ENCODE measurements around the gene PCNX1. TPM values are rescaled to one million over a fixed set of nuclear protein-coding genes. Genes with fewer than 3 reads are reported as not detected.

The PCNX1 gene
- total RNA-seq, 1 donor from 2014 or later = 80.0 TPM

DNA sequence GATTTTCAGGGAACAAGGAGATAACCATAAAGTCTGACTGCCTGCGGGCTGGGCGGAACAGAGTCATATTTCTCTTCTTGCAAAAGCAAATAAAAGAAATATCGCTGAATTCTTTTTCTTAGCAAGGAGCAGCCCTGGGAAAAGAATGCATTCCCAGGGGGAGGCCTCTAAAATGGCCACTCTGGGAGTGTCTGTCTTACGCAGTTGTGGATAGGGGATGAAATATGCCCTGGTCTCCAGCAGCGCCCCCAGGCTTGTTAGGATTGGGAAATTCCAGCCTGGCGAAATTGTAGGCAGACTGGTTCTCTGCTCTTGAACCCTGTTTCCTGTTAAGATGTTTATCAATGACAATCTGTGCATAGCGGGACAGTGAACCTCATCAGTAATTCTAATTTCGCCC, 40.5 kb downstream of the PCNX1 start:
- intact Hi-C loops (cut with micrococcal nuclease) = no loop called here

DNA sequence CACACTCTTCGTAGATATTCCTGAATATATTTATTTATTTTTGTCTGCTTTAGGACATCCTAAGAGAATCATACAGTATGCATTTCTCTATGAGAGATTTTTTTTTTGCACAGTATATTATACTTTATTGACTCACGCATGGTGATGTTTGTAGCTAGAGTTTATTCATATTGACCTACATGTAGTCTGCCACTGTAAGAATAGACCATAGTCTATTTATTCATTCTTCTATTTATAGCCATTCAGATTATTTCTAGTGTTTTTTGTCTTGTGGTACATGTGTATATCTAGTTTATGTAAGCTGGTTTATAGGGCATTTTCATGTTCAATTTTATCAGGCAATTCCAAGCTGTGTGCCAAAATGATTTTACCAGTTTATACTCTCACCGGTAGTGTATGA, 45.2 kb downstream of the PCNX1 start:
- intact Hi-C loops (cut with micrococcal nuclease) = no loop called here

DNA sequence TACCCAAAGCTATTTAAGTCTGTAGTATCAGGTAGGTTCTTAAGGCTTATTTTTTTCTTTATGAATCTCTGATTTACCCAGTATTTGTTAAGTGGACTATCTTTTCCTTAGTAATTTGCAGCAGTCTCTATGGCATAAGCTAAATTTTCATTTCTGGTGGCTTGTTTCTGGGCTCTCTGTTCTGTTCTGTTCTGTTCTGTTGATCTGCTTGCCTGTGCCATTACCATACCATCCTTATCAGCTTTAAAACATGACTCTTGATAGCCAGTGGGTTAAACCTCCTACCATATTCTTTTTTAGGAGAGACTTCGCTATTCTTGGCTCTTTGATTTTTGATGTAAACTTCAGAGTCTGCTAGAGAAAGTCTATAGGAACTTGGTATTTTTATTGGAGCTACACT, 46.8 kb downstream of the PCNX1 start:
- intact Hi-C loops (cut with micrococcal nuclease) = loop anchor here (2.0 kb wide), 1 partner anchor 19 kb away; no protein-coding TSS in a partner anchor

DNA sequence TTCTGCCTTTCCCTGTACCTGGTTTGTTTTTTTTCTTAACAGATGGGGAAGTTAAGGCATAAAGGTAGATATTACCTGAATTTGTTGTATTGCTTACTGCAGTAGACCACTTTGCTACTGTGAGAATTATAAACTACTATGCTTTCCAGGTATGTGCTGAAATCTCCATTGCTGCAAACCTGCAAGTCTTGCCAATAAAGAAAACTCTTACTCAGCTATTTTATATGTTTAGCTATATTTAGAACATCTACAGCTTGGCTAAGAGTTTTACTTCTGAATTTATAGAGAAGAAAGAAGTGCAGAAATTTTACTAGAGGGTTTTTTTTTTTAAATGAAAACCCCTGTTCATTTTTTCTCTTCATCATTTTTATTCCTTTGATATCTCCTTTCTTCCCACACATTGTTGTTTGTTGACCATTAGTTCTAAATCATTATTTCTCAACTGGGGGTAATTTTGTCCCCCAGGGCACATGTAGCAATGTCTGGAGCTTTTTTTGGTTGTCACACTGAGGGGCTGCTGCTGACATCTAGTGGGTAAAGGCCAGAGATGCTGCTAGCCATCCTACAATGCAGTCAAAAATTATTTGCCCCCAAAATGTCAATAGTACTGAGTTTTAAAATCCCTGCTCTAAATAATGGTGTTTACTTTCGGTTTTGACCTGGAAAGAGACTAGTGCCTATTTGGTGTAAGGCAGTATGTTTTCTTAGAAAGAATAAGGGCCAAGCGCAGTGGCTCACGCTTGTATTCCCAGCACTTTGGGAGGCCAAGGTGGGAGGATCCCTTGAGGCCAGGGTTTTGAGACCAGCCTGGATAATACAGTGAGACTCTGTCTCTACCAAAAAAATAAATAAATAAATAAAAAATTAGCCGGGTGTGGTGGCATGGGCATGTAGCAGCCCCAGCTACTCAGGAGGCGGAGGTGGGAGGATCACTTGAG, 48.6 kb downstream of the PCNX1 start:
- intact Hi-C loops (cut with micrococcal nuclease) = loop anchor here (1.0 to 2.0 kb wide), 4 partner anchors 21 to 139 kb away; partner anchors contain the start of gene PCNX1

DNA sequence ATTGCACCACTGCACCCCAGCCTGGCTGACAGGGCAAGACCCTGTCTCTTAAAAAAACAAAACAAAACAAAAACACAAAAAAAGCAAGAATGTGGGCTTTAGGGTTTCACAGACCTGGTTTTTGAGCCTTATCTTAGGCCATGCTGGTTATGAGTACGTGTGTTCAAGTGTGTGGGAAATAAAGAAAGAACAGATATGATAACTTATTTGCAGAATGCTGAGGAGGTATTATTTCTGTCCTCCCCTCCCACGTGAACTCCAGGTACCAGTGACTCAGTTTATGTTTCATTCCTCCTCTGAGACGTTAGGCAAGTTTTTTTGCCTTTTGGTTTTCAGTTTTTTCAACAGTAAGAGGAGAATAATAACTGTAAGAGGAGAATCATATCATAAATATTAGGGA, 49.3 kb downstream of the PCNX1 start:
- intact Hi-C loops (cut with micrococcal nuclease) = loop anchor here (1.0 kb wide), 3 partner anchors 49 to 139 kb away; partner anchors contain the start of gene PCNX1

DNA sequence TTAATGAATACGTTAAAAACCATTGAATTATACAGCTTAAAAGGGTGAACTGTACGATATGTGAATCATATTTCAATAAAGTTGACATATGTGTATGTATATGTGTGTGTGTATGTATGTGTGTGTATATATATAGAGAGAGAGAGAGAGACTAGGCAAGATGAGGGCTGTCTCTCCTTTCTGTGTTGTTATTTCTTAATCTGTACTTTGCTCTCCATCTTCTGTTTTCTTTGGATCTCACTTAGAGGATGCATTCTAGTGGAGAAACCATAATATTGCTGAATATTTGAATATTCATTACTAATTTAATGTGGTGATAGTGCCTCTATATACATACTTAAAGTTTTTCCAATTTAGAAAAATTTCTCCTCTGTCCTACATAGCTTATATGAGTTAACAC, 50.5 kb downstream of the PCNX1 start:
- intact Hi-C loops (cut with micrococcal nuclease) = no loop called here

DNA sequence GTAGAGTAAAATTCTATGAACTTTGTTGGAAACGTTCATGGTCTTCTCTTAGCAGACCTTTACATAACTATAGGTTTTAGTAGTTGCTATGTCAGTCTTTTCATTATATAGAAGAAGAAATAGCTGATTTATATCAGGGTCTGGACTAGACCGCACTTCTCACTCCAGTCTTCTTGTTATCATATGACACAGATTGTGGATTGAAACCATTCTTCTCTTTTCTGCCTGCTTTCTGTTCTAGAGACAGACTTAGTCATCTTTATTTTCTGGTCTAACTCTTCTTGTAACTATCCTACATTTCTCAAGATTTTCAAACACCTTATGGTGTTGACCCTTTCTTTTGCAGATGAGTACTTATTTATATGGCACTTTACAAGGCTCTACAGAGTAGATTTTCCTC, 55.7 kb downstream of the PCNX1 start:
- intact Hi-C loops (cut with micrococcal nuclease) = no loop called here

DNA sequence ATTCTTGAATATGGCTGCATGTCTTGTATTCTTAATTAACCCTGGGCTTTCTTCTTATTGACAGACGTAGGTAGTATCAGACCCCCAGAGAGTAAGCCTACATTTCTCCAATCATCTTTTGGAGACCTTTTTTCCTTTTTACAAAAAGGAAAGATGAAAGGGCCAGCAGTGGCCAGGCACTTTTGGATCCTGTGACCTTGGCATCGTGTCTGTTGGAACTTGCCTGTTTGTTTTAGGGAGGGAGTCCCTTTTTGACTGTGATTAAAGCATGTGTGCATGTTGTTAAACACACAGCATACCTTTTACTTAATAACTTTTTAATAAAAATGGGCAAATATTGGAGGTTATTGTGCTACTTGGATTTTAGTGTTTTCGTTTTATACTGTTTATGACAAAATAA, 57.2 kb downstream of the PCNX1 start:
- intact Hi-C loops (cut with micrococcal nuclease) = no loop called here

DNA sequence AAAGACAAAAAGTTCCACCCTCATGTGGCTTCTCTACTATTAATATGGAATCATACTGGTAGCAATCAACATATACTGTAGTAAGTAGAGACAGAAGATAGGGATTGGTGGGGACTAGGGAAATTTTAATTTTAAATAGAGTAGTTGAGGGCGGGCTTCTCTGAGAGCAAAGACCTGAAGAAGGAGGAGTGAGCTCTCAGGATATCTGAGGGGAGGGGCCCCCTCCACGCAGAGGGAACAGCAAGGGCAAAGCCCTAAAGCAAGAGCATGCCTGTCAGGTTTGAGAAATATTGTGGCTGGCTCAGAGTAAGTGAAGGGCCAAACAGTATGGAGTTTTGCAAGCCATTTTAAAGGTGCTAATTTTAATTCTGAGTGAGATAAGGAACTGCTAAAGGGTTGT, 64.3 kb downstream of the PCNX1 start:
- intact Hi-C loops (cut with micrococcal nuclease) = loop anchor here (5.0 kb wide), 3 partner anchors 259 to 369 kb away; partner anchors contain the start of genes MED6 and TTC9

DNA sequence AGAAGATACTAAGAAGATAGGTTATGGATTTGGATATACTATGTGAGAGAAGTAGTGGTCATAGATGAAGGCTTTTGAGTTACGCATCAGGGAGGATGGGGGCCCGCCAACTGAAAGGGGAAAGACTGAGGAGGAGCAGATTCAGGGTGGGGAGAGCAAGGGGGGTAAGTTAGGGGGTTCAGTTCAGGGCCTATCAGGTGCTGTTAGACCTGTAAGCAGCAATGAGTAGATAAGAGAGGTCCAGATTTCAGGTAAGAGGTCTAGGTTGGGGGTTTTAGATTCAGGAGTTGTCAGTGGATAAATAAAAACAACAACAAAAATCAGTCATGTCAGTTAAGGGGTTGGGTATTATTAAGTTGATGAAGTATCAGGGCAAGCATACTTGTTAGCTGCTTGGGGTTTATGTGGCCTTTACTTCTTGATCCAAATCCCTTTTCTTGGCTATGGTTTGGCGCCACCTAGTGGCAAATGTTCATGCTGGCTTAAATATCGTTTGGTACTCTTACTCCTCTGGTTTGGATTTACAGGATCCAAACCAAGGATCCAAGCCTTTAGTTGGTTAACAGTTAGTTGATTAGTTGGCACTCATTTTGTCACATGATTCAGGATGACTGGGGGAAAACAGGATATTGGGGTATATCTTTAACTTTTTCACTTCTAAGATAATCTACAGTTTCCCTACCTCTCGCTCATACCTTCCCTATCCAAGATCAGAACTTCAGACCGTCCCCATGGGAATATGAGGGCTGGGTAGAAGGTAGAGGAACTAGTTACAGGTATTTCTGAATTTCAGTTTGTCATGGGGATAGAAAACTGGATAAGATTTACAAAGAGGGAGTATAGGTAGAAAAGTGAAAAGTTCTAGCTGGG, 65.1 kb downstream of the PCNX1 start:
- intact Hi-C loops (cut with micrococcal nuclease) = loop anchor here (1.0 to 5.0 kb wide), 8 partner anchors 65 to 370 kb away; partner anchors contain the start of genes MAP3K9, MED6, PCNX1 and TTC9

DNA sequence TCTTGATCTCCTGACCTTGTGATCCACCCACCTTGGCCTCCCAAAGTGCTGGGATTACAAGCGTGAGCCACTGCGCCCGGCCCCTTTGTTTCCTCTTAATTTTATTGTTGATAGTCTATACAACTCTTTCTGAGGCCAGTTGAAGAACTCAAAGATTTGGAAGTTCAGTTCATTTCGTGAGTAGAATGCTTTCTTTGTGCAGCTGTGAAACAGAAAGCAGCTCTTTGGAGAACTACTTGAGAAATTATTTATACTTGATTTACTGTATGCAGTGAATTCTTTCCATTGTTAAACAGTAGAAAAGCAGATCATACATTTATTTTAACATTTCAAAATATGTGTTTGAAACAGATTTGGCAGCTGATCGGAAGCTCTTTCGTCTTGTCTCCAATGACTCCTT, 69.3 kb downstream of the PCNX1 start:
- intact Hi-C loops (cut with micrococcal nuclease) = no loop called here

DNA sequence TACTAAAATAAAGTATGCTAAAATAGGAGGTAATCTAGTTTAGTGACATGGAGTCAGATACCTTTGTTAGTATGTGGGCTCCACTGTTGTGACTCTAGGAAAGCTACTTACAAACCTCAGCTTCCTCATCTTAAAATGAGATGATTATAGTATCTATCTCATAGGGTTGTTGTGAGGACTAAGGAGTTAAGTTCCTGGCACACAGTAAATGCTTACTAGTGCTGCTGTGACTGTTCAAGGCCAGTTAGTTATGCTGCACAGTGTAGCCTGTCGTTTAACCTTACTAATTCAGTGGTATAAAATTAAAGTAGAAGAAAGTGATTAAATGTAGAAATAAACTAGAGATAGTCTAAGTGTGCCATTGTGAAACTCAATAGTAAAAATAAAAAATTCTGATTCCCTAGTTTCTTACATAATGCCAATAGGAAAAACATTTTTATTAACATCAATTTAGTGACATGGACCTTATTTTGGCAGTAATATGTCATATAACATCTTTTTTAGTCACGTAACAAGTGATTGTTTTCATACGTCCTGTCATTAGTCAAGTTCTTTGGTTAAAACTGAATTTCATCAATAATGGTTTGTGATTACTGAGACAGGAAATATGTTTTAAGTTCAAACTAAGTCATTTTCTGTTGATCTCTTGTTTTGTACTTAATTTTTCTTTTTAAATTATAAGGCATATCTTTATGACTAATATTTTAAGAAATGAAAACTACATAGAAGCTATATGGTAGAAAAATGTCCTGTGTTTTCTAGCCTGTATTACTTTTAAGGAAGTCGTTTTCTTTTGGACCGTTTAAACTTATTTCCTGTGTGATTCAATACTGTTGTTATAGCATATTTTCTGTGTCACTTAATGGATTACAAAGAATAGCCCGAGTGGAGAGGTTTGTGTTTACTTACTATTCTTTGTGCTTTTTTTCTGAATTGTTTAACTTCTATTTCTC, 74.0 kb downstream of the PCNX1 start:
- intact Hi-C loops (cut with micrococcal nuclease) = no loop called here

DNA sequence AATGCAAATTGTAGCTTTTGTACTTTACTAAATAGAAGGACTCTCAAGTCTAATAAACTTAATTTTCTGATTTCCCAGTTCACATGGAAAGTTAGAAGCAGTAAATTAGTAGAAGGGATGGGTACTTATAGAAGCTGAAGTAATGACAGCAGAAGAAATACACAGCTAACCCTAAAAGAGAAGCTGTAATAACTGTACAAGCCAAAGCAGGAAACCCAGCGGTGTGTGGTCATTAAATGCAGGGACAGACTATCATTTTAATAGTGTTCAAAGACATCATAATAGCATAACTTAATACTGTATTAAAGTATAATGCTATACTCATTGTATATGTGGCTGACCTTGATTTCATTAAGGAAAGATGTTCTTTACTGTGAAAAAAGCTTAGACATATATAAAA, 74.9 kb downstream of the PCNX1 start:
- intact Hi-C loops (cut with micrococcal nuclease) = no loop called here

DNA sequence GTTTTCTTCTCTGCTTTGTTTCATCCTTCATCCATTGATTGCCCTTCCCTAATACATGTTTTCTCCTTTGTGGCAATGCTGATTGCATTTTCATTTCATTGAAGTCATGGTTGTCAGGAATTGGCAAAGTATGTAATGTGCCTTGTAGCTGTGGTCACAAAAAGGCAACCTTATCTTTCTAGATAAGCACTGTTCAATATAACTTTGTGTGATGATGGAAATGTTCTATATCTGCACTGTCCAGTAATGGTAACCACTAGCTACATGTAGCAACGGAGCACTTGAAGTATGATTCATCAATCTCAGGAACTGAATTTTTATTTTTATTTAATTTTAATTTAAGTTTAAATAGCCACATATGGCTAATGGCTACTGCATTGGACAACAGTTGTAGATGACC, 79.8 kb downstream of the PCNX1 start:
- intact Hi-C loops (cut with micrococcal nuclease) = no loop called here

DNA sequence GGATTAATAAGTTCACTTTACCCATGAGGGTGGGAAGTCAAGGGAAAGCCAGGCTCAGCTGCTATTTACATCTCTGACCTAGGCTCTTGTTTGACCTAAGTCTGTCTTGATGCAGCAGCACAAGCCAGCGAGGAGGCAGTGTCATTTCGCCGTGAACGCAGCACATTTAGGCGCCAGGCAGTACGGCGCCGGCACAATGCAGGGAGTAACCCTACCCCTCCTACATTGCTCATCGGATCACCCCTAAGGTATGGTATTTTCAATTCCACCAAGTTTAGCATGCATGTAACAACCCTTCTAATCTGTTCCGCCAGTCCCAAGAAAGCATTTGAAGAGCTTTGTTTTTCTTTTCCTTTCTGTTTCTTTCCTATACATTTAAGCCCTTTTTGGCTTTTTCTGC, 81.2 kb downstream of the PCNX1 start:
- intact Hi-C loops (cut with micrococcal nuclease) = no loop called here

DNA sequence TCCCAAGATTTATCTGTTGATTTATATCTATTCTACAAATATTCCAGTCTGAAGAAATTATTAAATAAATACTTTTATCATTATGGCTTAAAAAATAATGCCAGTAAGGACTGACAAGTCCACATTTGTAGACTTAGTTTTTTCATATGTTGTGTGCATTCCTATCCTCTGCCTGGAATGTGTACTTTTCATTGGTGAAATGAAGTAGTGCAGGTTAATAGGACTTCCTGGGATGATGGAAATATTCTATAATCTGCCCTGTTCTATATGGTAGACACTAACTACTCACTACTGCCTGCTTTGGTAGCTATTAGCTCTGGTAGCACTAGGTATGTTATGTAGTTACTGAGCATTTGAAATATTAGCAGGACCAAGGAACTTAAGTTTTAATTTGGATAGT, 86.7 kb downstream of the PCNX1 start:
- intact Hi-C loops (cut with micrococcal nuclease) = no loop called here

DNA sequence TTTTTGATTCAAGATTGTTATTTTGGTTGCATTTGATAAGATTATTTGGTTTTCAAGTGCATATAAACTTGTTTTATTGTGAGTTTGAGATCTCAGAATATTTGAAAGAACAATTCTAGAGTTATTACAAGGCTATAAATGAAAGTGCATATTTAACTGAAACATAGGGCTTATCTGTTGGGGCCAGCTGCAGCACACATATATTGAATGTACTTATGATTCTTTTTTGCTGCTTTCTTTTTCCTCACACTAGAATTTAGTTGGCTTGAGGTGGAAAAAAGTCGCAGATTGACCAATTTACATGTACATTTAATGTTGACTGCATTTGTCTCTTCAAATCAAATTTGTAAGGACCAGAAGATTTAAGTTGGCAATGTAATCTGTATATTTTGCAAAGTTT, 88.0 kb downstream of the PCNX1 start:
- intact Hi-C loops (cut with micrococcal nuclease) = no loop called here

DNA sequence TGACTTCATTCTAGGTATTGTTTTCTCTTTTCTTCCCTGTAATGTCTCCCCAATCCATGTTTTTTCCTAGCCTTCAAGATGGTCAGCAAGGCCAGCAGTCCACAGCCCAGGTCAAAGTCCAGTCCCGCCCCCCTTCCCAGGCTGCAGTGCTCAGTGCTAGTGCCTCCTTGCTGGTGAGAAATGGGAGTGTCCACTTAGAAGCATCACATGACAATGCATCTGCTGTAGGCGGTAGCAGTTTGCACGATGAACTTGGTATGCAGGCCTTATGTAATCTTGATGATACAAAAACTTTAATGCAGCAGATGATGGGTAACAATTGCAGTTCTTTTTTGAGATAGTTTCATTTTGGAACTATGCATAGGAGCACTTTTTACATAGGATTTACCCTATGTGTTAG, 88.4 kb downstream of the PCNX1 start:
- intact Hi-C loops (cut with micrococcal nuclease) = no loop called here

DNA sequence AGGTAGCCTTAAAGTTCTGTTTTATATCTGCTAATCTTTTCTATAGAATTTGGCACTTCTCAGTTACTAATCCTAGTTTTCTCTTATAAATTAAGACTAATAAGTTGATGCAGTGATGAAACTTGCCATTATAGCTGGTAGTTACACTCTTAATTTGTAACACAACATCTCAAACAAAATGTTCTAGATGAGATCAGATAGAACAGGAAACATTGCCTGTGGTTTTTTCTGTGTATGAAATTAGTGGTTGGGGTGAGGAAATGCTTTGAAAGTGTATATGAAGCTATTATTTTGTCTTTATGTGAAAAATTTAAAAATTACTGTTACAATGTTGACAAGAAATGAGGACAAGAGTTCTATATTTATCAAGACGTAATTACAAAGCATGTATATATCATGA, 91.9 kb downstream of the PCNX1 start:
- intact Hi-C loops (cut with micrococcal nuclease) = no loop called here

DNA sequence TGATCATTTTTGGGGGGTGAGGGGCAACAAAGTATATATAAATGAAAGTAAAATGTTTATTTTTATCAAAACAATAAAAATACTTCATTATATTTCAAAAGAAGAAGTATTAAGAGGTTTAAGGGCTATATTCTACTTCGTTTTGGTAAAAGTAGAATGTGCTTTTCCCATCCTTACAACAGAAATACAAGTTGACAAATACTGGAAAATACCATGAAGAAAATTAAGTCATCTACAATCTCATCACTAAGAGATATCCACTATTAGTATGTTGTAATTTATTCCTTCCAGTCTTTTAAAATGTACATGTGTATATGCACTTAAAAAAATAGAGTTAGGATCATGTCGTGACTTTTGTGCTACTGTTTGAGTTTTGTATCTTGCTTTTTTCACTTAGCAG, 92.8 kb downstream of the PCNX1 start:
- intact Hi-C loops (cut with micrococcal nuclease) = no loop called here

DNA sequence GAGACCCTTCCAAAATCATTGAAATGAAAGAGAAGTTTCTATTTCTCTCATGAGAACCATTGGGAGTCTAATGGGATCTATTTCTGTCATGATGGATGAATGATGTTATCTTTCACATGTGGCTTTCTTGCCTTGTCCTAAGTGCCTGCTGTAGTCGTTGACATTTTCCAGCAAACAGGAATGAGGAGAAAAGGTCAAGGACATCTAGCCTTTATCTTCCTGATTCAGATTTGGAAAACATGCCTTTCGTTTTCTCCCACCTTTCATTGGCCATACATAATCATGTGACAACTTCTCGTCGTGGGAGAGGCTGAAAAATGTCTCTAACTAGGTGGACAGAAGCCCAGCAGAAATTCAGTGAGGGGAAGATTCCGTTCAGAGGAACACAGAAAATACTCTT, 94.5 kb downstream of the PCNX1 start:
- intact Hi-C loops (cut with micrococcal nuclease) = no loop called here

Data from T-helper 1 cell treated with Interleukin-12 subunit alpha and Interleukin-12 subunit beta and Interleukin-4 antibody, amounts not matched to agents 30 ng/mL and 1 ng/mL, for 36 hours (primary cell).